ENCODE measurements around the gene FLYWCH2.

The FLYWCH2 gene

GRCh38 chr16:2882650-2883457, at the start of gene FLYWCH2:
Gene FLYWCH2 (plus strand): TSS chr16:2883215. CDS start chr16:2896450, 13,235 bp downstream.
- no peak for FAIRE-seq
- peak; percentile 82 for DNase-seq (ENCODE audit: insufficient read length, low spot score)
- TF ChIP-seq CTCF (IDR thresholded peaks at IDR 0.05; ENCODE audit: insufficient read depth, missing control alignments) = no peak

- DNase-seq (ENCODE audit: insufficient read length, low spot score) (no peak), FAIRE-seq (no peak)
- no peak for TF ChIP-seq CTCF (IDR thresholded peaks at IDR 0.05; ENCODE audit: insufficient read depth, missing control alignments)
Measured at GRCh38 chr16:2833776-2834175, 49.2 kb upstream of the FLYWCH2 start.

- no peak for DNase-seq (ENCODE audit: insufficient read length, low spot score)
- FAIRE-seq = no peak
- no peak for TF ChIP-seq CTCF (IDR thresholded peaks at IDR 0.05; ENCODE audit: insufficient read depth, missing control alignments)
Measured at GRCh38 chr16:2834968-2835367, 48.0 kb upstream of the FLYWCH2 start.

- no peak for DNase-seq (ENCODE audit: insufficient read length, low spot score)
- TF ChIP-seq CTCF (IDR thresholded peaks at IDR 0.05; ENCODE audit: insufficient read depth, missing control alignments) = no peak
- FAIRE-seq = no peak
Measured at GRCh38 chr16:2835638-2836493, 47.1 kb upstream of the FLYWCH2 start.

GRCh38 chr16:2836646-2837508, 46.1 kb upstream of the FLYWCH2 start:
- DNase-seq (ENCODE audit: insufficient read length, low spot score) = no peak
- no peak for FAIRE-seq
- no peak for TF ChIP-seq CTCF (IDR thresholded peaks at IDR 0.05; ENCODE audit: insufficient read depth, missing control alignments)

GRCh38 chr16:2838928-2839327, 44.1 kb upstream of the FLYWCH2 start:
- peak; percentile 83 for TF ChIP-seq CTCF (IDR thresholded peaks at IDR 0.05; ENCODE audit: insufficient read depth, missing control alignments)
- DNase-seq (ENCODE audit: insufficient read length, low spot score) (peak; percentile 94), FAIRE-seq (no peak)

Measured in D721Med (cell line).